ENCODE measurements around the gene KL.

DNA sequence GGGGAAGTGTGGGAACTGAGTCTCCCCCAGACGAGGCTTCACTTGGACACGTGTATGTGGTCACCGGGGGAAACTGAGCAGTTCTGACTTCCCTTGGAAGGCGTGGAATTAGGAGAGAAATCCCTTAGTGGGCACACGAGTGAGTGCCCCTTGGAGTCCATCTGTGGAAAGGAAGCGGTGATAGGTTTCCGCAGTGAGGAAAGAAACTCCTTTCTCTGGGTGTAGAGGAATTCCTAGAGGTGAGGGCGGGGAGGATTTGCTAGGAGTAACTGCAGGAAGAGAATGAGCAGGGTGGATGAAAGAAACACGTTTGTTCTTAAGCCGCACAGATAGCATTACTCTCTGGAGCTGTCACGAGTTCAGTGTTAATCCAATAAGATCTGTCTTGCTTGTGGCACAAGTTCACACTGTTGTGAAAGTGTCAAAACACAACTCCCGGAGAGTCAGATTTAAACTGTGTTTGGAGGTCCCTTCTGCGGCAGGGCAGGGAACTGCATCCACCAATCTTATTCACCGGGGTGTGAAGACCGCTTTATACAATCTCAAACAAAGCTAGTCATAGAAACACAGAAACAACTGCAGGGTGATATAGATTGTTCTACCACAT lies 1.2 kb downstream of the KL start:
- TF ChIP-seq MEF2A (IDR thresholded peaks at IDR 0.05; ENCODE audit: borderline replicate concordance, low read depth), result no peak
- TF ChIP-seq, protein P1, sequence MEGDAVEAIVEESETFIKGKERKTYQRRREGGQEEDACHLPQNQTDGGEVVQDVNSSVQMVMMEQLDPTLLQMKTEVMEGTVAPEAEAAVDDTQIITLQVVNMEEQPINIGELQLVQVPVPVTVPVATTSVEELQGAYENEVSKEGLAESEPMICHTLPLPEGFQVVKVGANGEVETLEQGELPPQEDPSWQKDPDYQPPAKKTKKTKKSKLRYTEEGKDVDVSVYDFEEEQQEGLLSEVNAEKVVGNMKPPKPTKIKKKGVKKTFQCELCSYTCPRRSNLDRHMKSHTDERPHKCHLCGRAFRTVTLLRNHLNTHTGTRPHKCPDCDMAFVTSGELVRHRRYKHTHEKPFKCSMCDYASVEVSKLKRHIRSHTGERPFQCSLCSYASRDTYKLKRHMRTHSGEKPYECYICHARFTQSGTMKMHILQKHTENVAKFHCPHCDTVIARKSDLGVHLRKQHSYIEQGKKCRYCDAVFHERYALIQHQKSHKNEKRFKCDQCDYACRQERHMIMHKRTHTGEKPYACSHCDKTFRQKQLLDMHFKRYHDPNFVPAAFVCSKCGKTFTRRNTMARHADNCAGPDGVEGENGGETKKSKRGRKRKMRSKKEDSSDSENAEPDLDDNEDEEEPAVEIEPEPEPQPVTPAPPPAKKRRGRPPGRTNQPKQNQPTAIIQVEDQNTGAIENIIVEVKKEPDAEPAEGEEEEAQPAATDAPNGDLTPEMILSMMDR (IDR thresholded peaks at IDR 0.05), result no peak
- TF ChIP-seq GATA2 (CRISPR knock-in tag; IDR thresholded peaks at IDR 0.05), result no peak
- TF ChIP-seq TAF1 (IDR thresholded peaks at IDR 0.05; ENCODE audit: borderline replicate concordance, low read depth, low read length), result no peak
- no peak for TF ChIP-seq NFIC (IDR thresholded peaks at IDR 0.05; ENCODE audit: borderline replicate concordance)
- no peak for TF ChIP-seq USF2 (IDR thresholded peaks at IDR 0.05; ENCODE audit: borderline replicate concordance, low read depth, low read length)
- TF ChIP-seq, protein P2, sequence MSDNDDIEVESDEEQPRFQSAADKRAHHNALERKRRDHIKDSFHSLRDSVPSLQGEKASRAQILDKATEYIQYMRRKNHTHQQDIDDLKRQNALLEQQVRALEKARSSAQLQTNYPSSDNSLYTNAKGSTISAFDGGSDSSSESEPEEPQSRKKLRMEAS (IDR thresholded peaks at IDR 0.05; ENCODE audit: low read depth), result no peak
- TF ChIP-seq RAD21 (IDR thresholded peaks at IDR 0.05; ENCODE audit: low read length), result no peak
- no peak for TF ChIP-seq PBX3 (IDR thresholded peaks at IDR 0.05)
- no peak for TF ChIP-seq YY1 (IDR thresholded peaks at IDR 0.05; ENCODE audit: low read depth)
- no peak for TF ChIP-seq IRF3 (IDR thresholded peaks at IDR 0.05; ENCODE audit: low read depth, low read length)

Data from SK-N-SH (cell line).